Measurements from ENCODE around the gene DLG2.

DNA sequence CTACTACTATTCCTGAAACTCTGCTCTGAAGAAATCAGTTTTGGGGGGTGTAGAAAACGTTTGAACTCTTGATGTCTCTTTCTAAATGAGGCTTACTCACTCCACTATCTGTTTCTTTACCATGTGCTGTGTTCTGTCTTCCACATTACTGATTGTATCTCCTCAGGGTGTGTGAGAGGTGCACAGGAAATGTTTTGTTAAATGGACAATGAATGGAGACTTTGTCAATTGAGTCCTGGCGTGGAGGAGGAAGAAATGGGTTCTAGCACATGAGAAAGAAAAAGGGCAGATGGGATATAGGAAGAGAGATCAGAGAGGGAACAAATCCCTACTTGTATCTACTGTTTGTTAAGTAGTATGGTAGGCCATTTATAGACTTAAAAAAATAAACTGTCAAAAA lies 1763.9 kb downstream of the DLG2 start:
- no peak for TF ChIP-seq CTCF (IDR thresholded peaks at IDR 0.05)
- TF ChIP-seq ZFX (IDR thresholded peaks at IDR 0.05; ENCODE audit: borderline replicate concordance), result no peak

All from 22Rv1 (cell line).